OCI-LY7 (cell line): ENCODE measurements around the gene WDR19. TPM values are rescaled to one million over a fixed set of nuclear protein-coding genes. Genes with fewer than 3 reads are reported as not detected.

Experiments used
- BruUV-seq: library from RNA; stranded (reverse); fragments of 400-500 nt; replicated peaks from 2 replicates; lab custom pipeline; 2021; lab: Mats Ljungman, UMichigan
- CTCF ChIA-PET: fragments of 300-600 bp; sonication (Branson Sonifier 250); formaldehyde crosslinking; loops from one replicate; lab custom pipeline; 2022; ENCODE audit warnings: antibody characterized with exemption; ENCODE audit not compliant: unreplicated experiment; lab: Charles Lee
- POLR2A ChIA-PET: fragments of 300-600 bp; sonication (Branson Sonifier 250); formaldehyde crosslinking; loops from one replicate; lab custom pipeline; 2022; ENCODE audit warnings: antibody characterized with exemption; lab: Charles Lee
- DNase-seq: peaks from one replicate; pipeline ENCODE4 v3.0.0-alpha.2; 2015; ENCODE audit warnings: low spot score
- H2AFZ ChIP-seq: fragments of 200-600 bp; sonication (generic), shearing (Covaris generic); 2 replicates; pipeline ENCODE4 v1.6.1; 2014; ENCODE audit warnings: mild to moderate bottlenecking, antibody characterized with exemption, low read length, moderate library complexity
- H3K27ac ChIP-seq: fragments of 200-600 bp; sonication (generic); 2 replicates; pipeline ENCODE4 v1.5.1; 2014; ENCODE audit warnings: mixed run types, low read depth, mild to moderate bottlenecking, moderate library complexity, low read length, inconsistent platforms; ENCODE audit not compliant: poor library complexity, severe bottlenecking
- H3K36me3 ChIP-seq: fragments of 200-600 bp; sonication (generic); 2 replicates; pipeline ENCODE4 v1.6.1; 2014; ENCODE audit warnings: mild to moderate bottlenecking, antibody characterized with exemption, low read length, moderate library complexity, mixed read lengths; ENCODE audit not compliant: insufficient read depth
- H3K4me1 ChIP-seq: fragments of 200-600 bp; sonication (generic); 2 replicates; pipeline ENCODE4 v1.5.1; 2014; ENCODE audit warnings: mild to moderate bottlenecking, low read length; ENCODE audit not compliant: insufficient read depth, poor library complexity, severe bottlenecking
- H3K4me2 ChIP-seq: fragments of 200-600 bp; sonication (generic); 2 replicates; pipeline ENCODE4 v1.6.1; 2014; ENCODE audit warnings: mild to moderate bottlenecking, low read length
- H3K4me3 ChIP-seq: fragments of 200-600 bp; sonication (generic); 2 replicates; pipeline ENCODE4 v1.5.1; 2014; ENCODE audit warnings: mild to moderate bottlenecking, low read depth, low read length; ENCODE audit not compliant: poor library complexity, severe bottlenecking
- H3K79me2 ChIP-seq: fragments of 200-600 bp; sonication (generic); 2 replicates; pipeline ENCODE4 v1.6.1; 2016; ENCODE audit warnings: low read depth, mild to moderate bottlenecking, low read length, moderate library complexity, mixed read lengths; ENCODE audit not compliant: insufficient read depth
- H3K9me2 ChIP-seq: fragments of 200-600 bp; sonication (generic); 2 replicates; pipeline ENCODE4 v1.6.1; 2016; ENCODE audit warnings: mild to moderate bottlenecking, low read length, mixed read lengths; ENCODE audit not compliant: insufficient read depth
- H3K9me3 ChIP-seq: fragments of 200-600 bp; sonication (generic); 2 replicates; pipeline ENCODE4 v1.6.1; 2014; ENCODE audit warnings: mild to moderate bottlenecking, mixed run types, low read length, mixed read lengths
- H4K20me1 ChIP-seq: fragments of 200-600 bp; sonication (generic); 2 replicates; pipeline ENCODE4 v1.6.1; 2014; ENCODE audit warnings: mild to moderate bottlenecking, antibody characterized with exemption, low read length, moderate library complexity, mixed read lengths; ENCODE audit not compliant: insufficient read depth
- CTCF ChIP-seq: fragments of 200-600 bp; sonication (generic); conservative IDR thresholded peaks from 2 replicates; pipeline ENCODE4 v1.5.1; 2014; ENCODE audit warnings: mild to moderate bottlenecking, antibody characterized with exemption, low read length, moderate library complexity, mixed read lengths
- EZH2phosphoT487 ChIP-seq: fragments of 200-600 bp; sonication (generic); IDR thresholded peaks from 2 replicates; pipeline ENCODE4 v1.6.1; 2018; ENCODE audit warnings: low read depth, borderline replicate concordance, mild to moderate bottlenecking, mixed run types, antibody characterized with exemption, low read length, moderate library complexity, mixed read lengths
- intact Hi-C: fragments of 100-400 bp; cut with micrococcal nuclease; formaldehyde crosslinking; loops from one replicate; pipeline ENCODE4 v1.10.0; 2022; ENCODE audit not compliant: unreplicated experiment
- total RNA-seq, 2 experiments: library from RNA; depleted of rRNA in 1 of 2; stranded (reverse); fragments of >200 nt in 1 of 2; shearing (Covaris generic) in 1 of 2; gene quantifications; 2 replicates each; pipeline ENCODE4 v1.2.3, GENCODE V29; 2014 to 2022

The WDR19 gene
- total RNA-seq, 2 experiments from 2014 or later, result 41.2 to 47.5 TPM

- CTCF ChIA-PET, result no interaction called here
- POLR2A ChIA-PET, result interaction anchor here (0.6 to 1.6 kb wide), 2 partner anchors 18 to 1288 kb away, joined by 4 to 5 read pairs; no protein-coding TSS in a partner anchor
- no TSS peak for BruUV-seq
Measured at GRCh38 chr4:39235021-39235420, 52.7 kb downstream of the WDR19 start.

DNA sequence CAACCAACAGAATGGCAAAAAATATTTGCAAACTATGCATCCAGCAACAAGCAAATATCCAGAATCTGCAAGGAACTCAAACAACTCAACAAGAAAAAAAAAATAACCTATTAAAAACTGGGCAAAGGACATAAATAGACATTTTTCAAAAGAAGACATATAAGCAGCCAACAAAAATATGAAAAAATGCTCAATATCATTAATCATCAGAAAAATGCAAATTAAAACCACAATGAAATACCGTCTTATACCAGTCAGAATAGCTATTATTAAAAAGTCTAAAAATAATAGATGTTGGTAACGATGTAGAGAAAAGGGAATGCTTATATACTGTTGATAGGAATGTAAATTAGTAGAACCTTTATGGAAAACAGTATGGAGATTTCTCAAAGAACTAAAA lies 53.4 kb downstream of the WDR19 start:
- Histone ChIP-seq H3K4me3 (no peak overlapping the region), H3K4me2 (no peak overlapping the region), H3K36me3 (peaks cover 31% of the 10 kb centered on the region), H3K79me2 (no peaks in the 10 kb centered on the region), H3K4me1 (no peaks in the 10 kb centered on the region), H3K9me3 (no peaks in the 10 kb centered on the region), H3K9me2 (no peaks in the 10 kb centered on the region), H2AFZ (no peak overlapping the region), H4K20me1 (no peaks in the 10 kb centered on the region), H3K27ac (no peak overlapping the region)
- no peak for TF ChIP-seq EZH2phosphoT487
- TF ChIP-seq CTCF, result no peak
- BruUV-seq, result no TSS peak
- intact Hi-C loops, result no loop called here
- POLR2A ChIA-PET, result no interaction called here
- CTCF ChIA-PET, result no interaction called here
- DNase-seq, result no peak

More at GRCh38 chr4:39235021-39235420, 52.7 kb downstream of the WDR19 start:
- Histone ChIP-seq H2AFZ (no peak overlapping the region), H4K20me1 (no peaks in the 10 kb centered on the region), H3K27ac (no peak overlapping the region), H3K4me1 (no peaks in the 10 kb centered on the region), H3K36me3 (peaks cover 31% of the 10 kb centered on the region), H3K9me2 (no peaks in the 10 kb centered on the region), H3K9me3 (no peaks in the 10 kb centered on the region), H3K79me2 (no peaks in the 10 kb centered on the region), H3K4me3 (no peak overlapping the region), H3K4me2 (no peak overlapping the region)
- no peak for DNase-seq
- TF ChIP-seq EZH2phosphoT487 (no peak), CTCF (no peak)
- intact Hi-C loops, result no loop called here

- no peaks in the 10 kb centered on the region for H4K20me1 ChIP-seq
- H3K9me2 ChIP-seq, result no peaks in the 10 kb centered on the region
- no peak overlapping the region for H2AFZ ChIP-seq
- intact Hi-C loops, result no loop called here
- ChIA-PET POLR2A (no interaction called here), CTCF (no interaction called here)
- no peak overlapping the region for H3K4me3 ChIP-seq
- DNase-seq, result no peak
- TF ChIP-seq CTCF (no peak), EZH2phosphoT487 (no peak)
- BruUV-seq, result no TSS peak
- H3K27ac ChIP-seq, result no peak overlapping the region
- H3K36me3 ChIP-seq, result peaks cover 31% of the 10 kb centered on the region
- no peaks in the 10 kb centered on the region for H3K79me2 ChIP-seq
- no peaks in the 10 kb centered on the region for H3K9me3 ChIP-seq
- H3K4me2 ChIP-seq, result no peak overlapping the region
- H3K4me1 ChIP-seq, result no peaks in the 10 kb centered on the region
Measured at GRCh38 chr4:39237179-39237578, 54.9 kb downstream of the WDR19 start.
